Measurements from ENCODE around the gene IFNAR2. TPM values are rescaled to one million over a fixed set of nuclear protein-coding genes. Genes with fewer than 3 reads are reported as not detected.

IFNAR2 gene
- total and polyA plus RNA-seq, 2 donors (not counting 3 experiments of a cell fraction or from before 2014, with no cell fraction given) = 22.8 to 42.1 TPM

GRCh38 chr21:33244082-33244778, 14.5 kb downstream of the IFNAR2 start:
- no peak overlapping the region for H3K27ac ChIP-seq (ENCODE audit: insufficient read depth, low read depth, low read length)
- H3K4me3 ChIP-seq (replicated peaks in 1 of 3; ENCODE audit: insufficient read depth in 1 of 3, low read depth in 1 of 3, low read length in 3 of 3) = no peak overlapping the region
- ChIA-PET POLR2A (no interaction called here), CTCF (interaction anchor here (0.8 to 1.2 kb wide), 2 partner anchors 34 to 44 kb away, joined by 3 read pairs; no protein-coding TSS in a partner anchor)
- H3K9me1 ChIP-seq (replicated peaks; ENCODE audit: control insufficient read depth, extremely low read depth, insufficient read depth, low read length) = no peaks in the 10 kb centered on the region
- H4K20me1 ChIP-seq (replicated peaks; ENCODE audit: control insufficient read depth, extremely low read depth, insufficient read depth, low read length) = no peaks in the 10 kb centered on the region
- BruUV-seq (replicated peaks) = no TSS peak
- intact Hi-C loops (cut with micrococcal nuclease) (no loop called here), dilution Hi-C loops (cut with MboI; ENCODE audit: extremely low pct_ligation_motif_present, low sequenced_read_pairs) (no loop called here)
- H3K4me1 ChIP-seq (ENCODE audit: control insufficient read depth, extremely low read depth, insufficient read depth, low read length) = peaks cover 4% of the 10 kb centered on the region
- no peak overlapping the region for H3K4me2 ChIP-seq (ENCODE audit: insufficient read depth, low read length)
- TF ChIP-seq JUN (IDR thresholded peaks at IDR 0.05; ENCODE audit: borderline replicate concordance, insufficient read depth, insufficient read length, low read depth) = no peak
- TF ChIP-seq FOS (IDR thresholded peaks at IDR 0.05; ENCODE audit: borderline replicate concordance, insufficient read depth, low read length) = no peak
- no peak for TF ChIP-seq GATA2 (IDR thresholded peaks at IDR 0.05; ENCODE audit: insufficient read depth, insufficient read length, low read depth, low read length)
- TF ChIP-seq EZH2 (IDR thresholded peaks at IDR 0.05; ENCODE audit: borderline replicate concordance, low read depth, low read length, severe bottlenecking) = no peak
- no peak for TF ChIP-seq POLR2AphosphoS5 (IDR thresholded peaks at IDR 0.05; ENCODE audit: insufficient read depth, low read depth, low read length)
- TF ChIP-seq MYC (IDR thresholded peaks at IDR 0.05; ENCODE audit: low read depth, low read length) = no peak
- no peak for TF ChIP-seq POLR2A (IDR thresholded peaks at IDR 0.05; ENCODE audit: low read depth, low read length)
- no peak for TF ChIP-seq CTCF (IDR thresholded peaks at IDR 0.05; ENCODE audit: extremely low read depth in 1 of 2, insufficient read depth in 1 of 2, low read depth in 1 of 2, low read length in 2 of 2)
- TF ChIP-seq MAX (IDR thresholded peaks at IDR 0.05; ENCODE audit: insufficient read depth, insufficient read length) = no peak
- H2AFZ ChIP-seq (ENCODE audit: low read depth, low read length) = no peak overlapping the region
- FAIRE-seq (no peak), DNase-seq (ENCODE audit: low read depth, low spot score) (no peak)
- peaks cover 4% of the 10 kb centered on the region for H3K79me2 ChIP-seq (ENCODE audit: control insufficient read depth, insufficient read depth, low read length)
- H3K9ac ChIP-seq (replicated peaks; ENCODE audit: extremely low read depth, insufficient read depth, low read length) = no peak overlapping the region
- H3K9me3 ChIP-seq (replicated peaks; ENCODE audit: control insufficient read depth, insufficient read depth, low read length) = no peaks in the 10 kb centered on the region
- peaks cover 16 to 20% of the 10 kb centered on the region in 2 experiments for H3K36me3 ChIP-seq (ENCODE audit: control insufficient read depth in 2 of 2, extremely low read depth in 1 of 2, insufficient read depth in 2 of 2, low read length in 2 of 2)
- H3K27me3 ChIP-seq (ENCODE audit: control insufficient read depth in 2 of 2, insufficient read depth in 2 of 2, low read length in 2 of 2) = no peaks in the 10 kb centered on the region
